BLaER1 (cell line): ENCODE results near the gene ENTHD1.
A peak's percentile ranks its signal among the peaks of the same experiment; 100 is the strongest.
"Not testable (repeated sequence)": the region's sequence is repeated elsewhere in the genome, so short reads cannot be mapped to it uniquely, and the experiment has no call there.

Source experiments
- H3K27ac ChIP-seq: shearing (Covaris generic); formaldehyde crosslinking; 2 replicates; pipeline ENCODE4 v1.8.1; 2022
- H3K27me3 ChIP-seq: shearing (Covaris generic); formaldehyde crosslinking; 2 replicates; pipeline ENCODE4 v1.8.1; 2022
- H3K36me3 ChIP-seq: shearing (Covaris generic); formaldehyde crosslinking; 2 replicates; pipeline ENCODE4 v1.8.1; 2022
- H3K4me1 ChIP-seq: shearing (Covaris generic); formaldehyde crosslinking; 2 replicates; pipeline ENCODE4 v1.8.1; 2022
- H3K4me2 ChIP-seq: shearing (Covaris generic); formaldehyde crosslinking; 2 replicates; pipeline ENCODE4 v1.8.1; 2022
- H3K4me3 ChIP-seq: shearing (Covaris generic); formaldehyde crosslinking; 2 replicates; pipeline ENCODE4 v1.8.1; 2022
- H3K9ac ChIP-seq: shearing (Covaris generic); formaldehyde crosslinking; 2 replicates; pipeline ENCODE4 v1.8.1; 2022
- H3K9me3 ChIP-seq: shearing (Covaris generic); formaldehyde crosslinking; 2 replicates; pipeline ENCODE4 v1.8.1; 2022
- H4K20me1 ChIP-seq: shearing (Covaris generic); formaldehyde crosslinking; 2 replicates; pipeline ENCODE4 v1.8.1; 2022
- Cebpa-rat ChIP-seq: shearing (Covaris generic); IDR thresholded peaks from 2 replicates; pipeline ENCODE4 v1.8.1; 2022

ENTHD1 gene

DNA sequence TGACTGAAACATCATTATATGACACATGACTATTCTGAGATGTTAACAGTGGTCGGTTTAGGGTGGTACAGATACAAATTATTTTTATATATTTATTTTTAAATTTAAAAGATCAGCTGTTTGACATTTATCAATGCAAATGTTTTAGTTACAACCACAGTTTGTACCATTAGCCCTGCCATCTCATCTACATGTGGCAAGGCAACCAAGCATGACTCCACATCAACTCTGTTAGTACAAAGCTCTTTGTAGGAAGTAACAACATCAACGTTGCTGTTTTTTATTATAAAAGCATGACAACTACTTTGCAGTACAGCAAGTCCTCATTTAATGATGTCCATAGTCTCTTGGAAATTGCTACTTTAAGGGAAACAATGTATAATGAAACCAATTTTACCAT, 40.8 kb downstream of the ENTHD1 start:
- Histone ChIP-seq H3K36me3 (no peaks in the 10 kb centered on the region), H3K4me3 (no peak overlapping the region), H3K27me3 (no peaks in the 10 kb centered on the region), H3K27ac (no peak overlapping the region), H4K20me1 (no peaks in the 10 kb centered on the region), H3K9ac (no peak overlapping the region), H3K4me2 (peak overlapping the region; percentile 24), H3K4me1 (peaks cover 10% of the 10 kb centered on the region), H3K9me3 (no peaks in the 10 kb centered on the region)
- TF ChIP-seq Cebpa-rat, result no peak

DNA sequence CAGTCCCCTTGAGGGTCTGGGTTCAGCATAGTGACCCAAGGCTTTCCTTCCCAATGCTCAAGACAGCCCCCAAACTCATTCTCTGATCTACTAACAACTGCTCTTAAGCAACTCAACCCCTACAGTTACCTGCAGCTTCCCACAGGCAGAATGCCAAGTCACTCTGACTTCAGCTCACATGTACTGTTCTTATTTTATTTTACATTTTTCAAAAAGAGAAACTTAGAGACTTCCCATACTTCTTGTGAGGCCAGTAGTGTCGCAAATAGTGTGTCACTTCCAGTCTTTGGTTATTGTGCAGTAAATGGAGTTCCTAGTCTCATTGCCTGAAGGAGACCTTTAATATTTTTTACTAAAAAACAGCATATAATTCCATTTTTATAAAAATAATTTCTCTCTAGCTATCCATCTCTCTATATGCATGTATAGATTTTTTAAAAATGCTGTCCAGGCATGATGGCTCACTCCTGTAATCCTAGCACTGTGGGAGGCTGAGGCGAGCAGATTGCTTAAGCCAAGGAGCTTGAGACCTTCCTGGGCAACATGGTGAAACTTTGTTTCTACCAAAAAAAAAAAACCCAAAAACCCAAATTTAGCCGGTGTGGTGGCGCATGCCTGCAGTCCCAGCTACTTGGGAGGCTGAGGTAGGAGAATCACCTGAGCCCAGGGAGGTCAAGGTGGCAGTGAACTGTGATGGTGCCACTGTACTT, 41.8 kb downstream of the ENTHD1 start:
- Histone ChIP-seq H3K4me2 (no peak overlapping the region), H3K27me3 (no peaks in the 10 kb centered on the region), H3K36me3 (no peaks in the 10 kb centered on the region), H3K4me1 (peaks cover 10% of the 10 kb centered on the region), H4K20me1 (no peaks in the 10 kb centered on the region), H3K4me3 (no peak overlapping the region), H3K9me3 (no peaks in the 10 kb centered on the region), H3K9ac (no peak overlapping the region), H3K27ac (no peak overlapping the region)
- TF ChIP-seq Cebpa-rat, result no peak

DNA sequence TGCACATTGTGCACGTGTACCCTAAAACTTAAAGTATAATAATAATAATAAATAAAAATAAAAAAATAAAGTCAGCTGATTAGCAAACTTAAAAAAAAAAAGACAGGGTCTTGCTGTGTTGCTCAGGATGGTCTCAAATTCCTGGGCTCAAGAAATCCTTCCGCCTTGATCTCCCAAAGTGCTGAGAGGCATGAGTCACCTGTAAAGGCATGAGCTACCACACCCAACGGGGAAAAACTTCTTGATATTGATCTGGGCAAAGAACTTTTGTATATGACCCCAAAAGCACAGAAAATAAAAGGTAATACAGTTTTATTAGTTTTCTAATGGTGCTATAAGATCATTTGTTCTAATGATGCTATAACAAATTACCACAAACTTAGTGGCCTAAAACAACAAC, 46.1 kb downstream of the ENTHD1 start:
- Histone ChIP-seq H4K20me1 (no peaks in the 10 kb centered on the region), H3K4me3 (no peak overlapping the region), H3K36me3 (no peaks in the 10 kb centered on the region), H3K9me3 (no peaks in the 10 kb centered on the region; the same call in 1 of the 2 replicates), H3K27ac (no peak overlapping the region), H3K27me3 (no peaks in the 10 kb centered on the region), H3K4me2 (no peak overlapping the region), H3K4me1 (peaks cover 11% of the 10 kb centered on the region; the same call in 1 of the 2 replicates), H3K9ac (no peak overlapping the region)
- TF ChIP-seq Cebpa-rat, result no peak

DNA sequence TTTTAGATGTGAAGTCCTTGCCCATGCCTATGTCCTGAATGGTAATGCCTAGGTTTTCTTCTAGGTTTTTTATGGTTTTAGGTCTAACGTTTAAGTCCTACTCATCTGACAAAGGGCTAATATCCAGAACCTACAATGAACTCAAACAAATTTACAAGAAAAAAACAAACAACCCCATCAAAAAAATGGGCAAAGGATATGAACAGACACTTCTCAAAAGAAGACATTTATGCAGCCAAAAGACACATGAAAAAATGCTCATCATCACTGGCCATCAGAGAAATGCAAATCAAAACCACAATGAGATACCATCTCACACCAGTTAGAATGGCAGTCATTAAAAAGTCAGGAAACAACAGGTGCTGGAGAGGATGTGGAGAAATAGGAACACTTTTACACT, 47.0 kb downstream of the ENTHD1 start:
- H3K27ac ChIP-seq, H3K9me3 ChIP-seq: not testable (repeated sequence)

DNA sequence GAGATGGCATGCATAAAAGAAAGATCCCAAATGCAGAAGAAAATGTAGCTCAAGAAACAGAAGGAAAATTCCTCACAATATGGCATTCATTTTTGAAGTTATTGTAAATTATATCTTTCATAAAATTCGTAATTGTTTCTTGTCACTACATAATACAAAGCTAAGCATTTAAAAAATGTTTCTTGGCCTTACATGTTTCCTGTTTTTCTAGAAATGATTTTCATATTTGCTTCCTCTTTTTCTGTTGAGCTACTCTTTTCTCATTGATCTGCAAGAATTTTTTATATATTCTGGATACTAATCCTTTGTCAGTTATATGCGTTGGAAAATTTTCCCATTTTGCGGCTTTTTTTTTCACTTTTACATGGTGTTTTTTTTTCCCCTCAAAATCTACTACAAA, 48.0 kb downstream of the ENTHD1 start:
- no peak overlapping the region for H3K4me2 ChIP-seq
- no peak for TF ChIP-seq Cebpa-rat

More for the DNA sequence above, 47.0 kb downstream of the ENTHD1 start:
- not testable (repeated sequence) for H3K9ac ChIP-seq, H3K27me3 ChIP-seq, H3K4me2 ChIP-seq, H4K20me1 ChIP-seq, H3K36me3 ChIP-seq, H3K4me1 ChIP-seq, H3K4me3 ChIP-seq

DNA sequence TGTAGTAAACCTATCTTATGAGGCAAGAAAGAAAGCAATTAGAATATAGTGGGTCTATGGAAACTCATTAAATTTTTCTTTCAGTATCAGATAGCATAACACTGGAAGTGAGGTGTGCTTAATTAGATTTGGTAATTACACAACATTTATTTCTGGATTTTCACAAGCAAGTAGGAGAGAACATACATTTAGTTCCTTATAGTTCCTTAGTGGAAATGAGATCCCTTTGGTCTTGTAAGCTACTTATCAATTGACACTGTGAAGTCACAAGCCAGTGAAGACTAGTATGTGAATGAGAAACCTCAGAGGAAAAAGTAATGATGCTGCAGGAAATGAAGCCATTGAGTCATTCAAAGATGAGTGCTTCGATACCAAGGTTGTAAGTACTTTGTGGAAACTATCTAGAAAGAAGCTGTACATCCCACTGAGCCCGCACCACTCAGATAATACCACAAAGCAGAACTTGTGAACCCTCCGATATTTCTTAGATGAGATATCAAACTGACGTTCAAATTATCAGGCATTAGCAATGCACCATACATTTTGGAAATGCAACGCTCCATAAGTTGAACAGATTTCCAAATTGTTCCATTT, 53.5 kb downstream of the ENTHD1 start:
- no peak overlapping the region for H3K4me3 ChIP-seq
- no peak overlapping the region for H3K9ac ChIP-seq
- peaks cover 29% of the 10 kb centered on the region for H3K4me1 ChIP-seq
- H4K20me1 ChIP-seq, result no peaks in the 10 kb centered on the region
- H3K36me3 ChIP-seq, result no peaks in the 10 kb centered on the region
- no peak overlapping the region for H3K27ac ChIP-seq
- H3K9me3 ChIP-seq, result peaks cover 23% of the 10 kb centered on the region
- H3K27me3 ChIP-seq, result no peaks in the 10 kb centered on the region
- peak overlapping the region; percentile 43 for H3K4me2 ChIP-seq
- no peak for TF ChIP-seq Cebpa-rat

More for the DNA sequence above, 48.0 kb downstream of the ENTHD1 start:
- no peak overlapping the region for H3K9ac ChIP-seq
- no peaks in the 10 kb centered on the region for H3K36me3 ChIP-seq
- H3K27ac ChIP-seq, result no peak overlapping the region
- no peaks in the 10 kb centered on the region for H3K27me3 ChIP-seq
- H4K20me1 ChIP-seq, result no peaks in the 10 kb centered on the region
- H3K4me3 ChIP-seq, result no peak overlapping the region
- H3K9me3 ChIP-seq, result peaks cover 6% of the 10 kb centered on the region
- peaks cover 12% of the 10 kb centered on the region; the same call in 1 of the 2 replicates for H3K4me1 ChIP-seq

DNA sequence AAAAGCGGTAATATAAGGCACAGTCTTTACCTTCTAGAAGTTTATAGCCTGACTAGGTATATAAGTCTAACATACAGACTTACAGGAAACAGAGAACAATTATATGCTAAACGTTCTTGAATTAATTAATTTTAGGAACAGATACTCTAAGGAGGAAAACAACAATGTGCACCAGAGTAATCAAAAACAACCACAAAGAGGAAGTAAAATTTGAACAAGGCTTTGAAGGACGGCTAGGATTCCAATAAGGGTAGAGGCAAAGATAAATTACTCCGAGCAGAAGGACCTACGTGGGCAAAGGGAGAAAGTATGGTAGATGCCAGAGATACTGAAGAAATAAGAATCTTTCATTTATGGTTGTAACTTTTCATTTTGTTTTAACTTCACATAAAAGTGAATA, 54.4 kb downstream of the ENTHD1 start:
- Histone ChIP-seq H3K36me3 (no peaks in the 10 kb centered on the region), H3K27me3 (no peaks in the 10 kb centered on the region), H3K4me2 (peak overlapping the region; percentile 43), H3K4me3 (no peak overlapping the region), H3K9ac (no peak overlapping the region), H3K4me1 (peaks cover 37% of the 10 kb centered on the region), H4K20me1 (no peaks in the 10 kb centered on the region), H3K9me3 (peaks cover 28% of the 10 kb centered on the region), H3K27ac (no peak overlapping the region)
- no peak for TF ChIP-seq Cebpa-rat

DNA sequence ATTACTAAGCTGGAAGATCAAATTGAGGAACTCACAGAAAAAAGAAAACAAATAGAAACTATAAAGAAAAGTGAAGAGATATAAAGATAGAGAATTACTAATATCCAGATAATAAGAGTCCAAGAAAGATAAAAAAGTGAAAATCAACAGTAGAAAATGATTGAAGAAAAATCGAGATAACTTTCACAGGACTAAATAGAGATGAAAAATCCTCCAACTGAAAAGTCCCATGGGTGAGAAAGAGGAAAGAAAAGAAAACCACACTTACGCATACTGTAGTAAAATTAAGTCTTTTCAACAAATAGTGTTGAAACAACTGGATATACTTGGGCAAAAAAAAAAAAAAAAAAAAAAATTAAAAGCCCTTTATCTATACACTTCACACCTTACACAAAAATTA, 60.0 kb downstream of the ENTHD1 start:
- Histone ChIP-seq H3K4me1 (peaks cover 51% of the 10 kb centered on the region), H3K4me2 (peak overlapping the region; percentile 59), H3K9me3 (peaks cover 22% of the 10 kb centered on the region), H3K27ac (peak overlapping the region; percentile 5; the same call in 1 of the 2 replicates), H4K20me1 (no peaks in the 10 kb centered on the region), H3K4me3 (no peak overlapping the region), H3K36me3 (no peaks in the 10 kb centered on the region), H3K27me3 (no peaks in the 10 kb centered on the region), H3K9ac (no peak overlapping the region)
- TF ChIP-seq Cebpa-rat, result no peak

DNA sequence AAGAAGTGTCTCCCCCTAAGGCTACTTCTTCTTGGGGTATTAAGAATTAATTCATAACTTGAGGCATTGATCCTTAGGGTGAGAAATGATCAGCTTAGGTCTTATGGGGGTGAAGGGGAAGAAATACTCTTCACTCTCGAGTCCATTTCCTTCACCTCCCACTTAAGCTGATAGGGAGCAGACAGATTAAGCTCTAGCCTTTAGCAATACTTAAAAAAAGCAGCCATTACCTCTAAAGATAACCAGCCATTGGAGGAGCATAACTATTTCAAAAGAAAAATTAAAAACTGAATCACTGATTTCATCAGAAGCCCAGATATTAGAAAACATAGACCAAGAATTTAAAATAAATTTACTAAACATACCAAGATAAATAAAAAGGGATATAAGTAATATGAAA, 60.5 kb downstream of the ENTHD1 start:
- H3K36me3 ChIP-seq, result no peaks in the 10 kb centered on the region
- peaks cover 57% of the 10 kb centered on the region for H3K4me1 ChIP-seq
- peaks cover 22% of the 10 kb centered on the region for H3K9me3 ChIP-seq
- H3K4me2 ChIP-seq, result peak overlapping the region; percentile 81
- no peaks in the 10 kb centered on the region for H4K20me1 ChIP-seq
- no peak for TF ChIP-seq Cebpa-rat
- peak overlapping the region; percentile 36; the same call in 1 of the 2 replicates for H3K9ac ChIP-seq
- peak overlapping the region; percentile 62 for H3K27ac ChIP-seq
- H3K27me3 ChIP-seq, result no peaks in the 10 kb centered on the region
- peak overlapping the region; percentile 32; the same call in 1 of the 2 replicates for H3K4me3 ChIP-seq

DNA sequence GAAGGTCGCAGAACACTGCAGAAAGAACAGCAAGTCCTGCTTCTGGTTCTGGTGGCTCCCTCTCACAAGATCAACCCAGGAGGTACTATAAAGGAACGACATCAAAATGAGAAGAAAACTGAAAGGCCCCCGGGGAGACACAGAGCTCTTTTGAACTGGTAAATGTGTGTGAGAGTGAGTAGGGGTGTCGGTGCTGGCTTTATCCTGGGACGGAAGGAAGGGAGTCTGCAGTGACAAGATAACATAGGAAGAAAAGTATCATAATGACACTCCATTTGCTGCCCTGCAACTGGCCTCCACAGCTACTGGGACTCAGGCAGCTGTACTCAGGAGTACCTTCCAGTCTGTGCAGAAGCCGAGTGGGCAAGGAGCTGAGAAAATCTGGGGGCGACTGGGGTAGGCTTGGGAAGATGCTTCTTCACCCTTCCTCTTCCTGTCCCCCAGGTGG, 60.9 kb downstream of the ENTHD1 start:
- H3K9me3 ChIP-seq, result peaks cover 22% of the 10 kb centered on the region
- H4K20me1 ChIP-seq, result no peaks in the 10 kb centered on the region
- no peak for TF ChIP-seq Cebpa-rat
- peak overlapping the region; percentile 62 for H3K27ac ChIP-seq
- H3K4me1 ChIP-seq, result peaks cover 59% of the 10 kb centered on the region
- no peaks in the 10 kb centered on the region for H3K36me3 ChIP-seq
- H3K4me3 ChIP-seq, result peak overlapping the region; percentile 32; the same call in 1 of the 2 replicates
- H3K27me3 ChIP-seq, result no peaks in the 10 kb centered on the region
- H3K9ac ChIP-seq, result peak overlapping the region; percentile 36; the same call in 1 of the 2 replicates
- H3K4me2 ChIP-seq, result peak overlapping the region; percentile 81
